Osteocyte (in vitro differentiated cells): ENCODE measurements around the gene A4GNT. TPM values are rescaled to one million over a fixed set of nuclear protein-coding genes. Genes with fewer than 3 reads are reported as not detected.
"Not testable (repeated sequence)": the region's sequence is repeated elsewhere in the genome, so short reads cannot be mapped to it uniquely, and the experiment has no call there.

Experiments used
- DNase-seq: peaks from one replicate; pipeline ENCODE4 v3.0.0; 2021; ENCODE audit warnings: mixed read lengths; ENCODE audit not compliant: unreplicated experiment; ENCODE audit errors: extremely low spot score
- H3K27ac Mint-ChIP-seq: one replicate; pipeline ENCODE4 v1.8.0; 2021; ENCODE audit warnings: mild to moderate bottlenecking, mixed read lengths; ENCODE audit not compliant: unreplicated experiment
- H3K27me3 Mint-ChIP-seq: one replicate; pipeline ENCODE4 v1.8.0; 2021; ENCODE audit warnings: mixed read lengths; ENCODE audit not compliant: unreplicated experiment
- H3K36me3 Mint-ChIP-seq: one replicate; pipeline ENCODE4 v1.8.0; 2021; ENCODE audit warnings: mixed read lengths; ENCODE audit not compliant: unreplicated experiment
- H3K4me1 Mint-ChIP-seq: one replicate; pipeline ENCODE4 v1.8.0; 2021; ENCODE audit warnings: mixed read lengths; ENCODE audit not compliant: unreplicated experiment
- H3K4me3 Mint-ChIP-seq: one replicate; pipeline ENCODE4 v1.8.0; 2021; ENCODE audit warnings: mild to moderate bottlenecking, moderate library complexity, mixed read lengths; ENCODE audit not compliant: unreplicated experiment
- H3K9me3 Mint-ChIP-seq: one replicate; pipeline ENCODE4 v1.8.0; 2021; ENCODE audit warnings: mixed read lengths; ENCODE audit not compliant: unreplicated experiment
- CTCF ChIP-seq: fragments of 200-600 bp; sonication (generic); IDR thresholded peaks from 2 replicates; pipeline ENCODE4 v1.5.0; 2021; ENCODE audit warnings: antibody characterized with exemption, mild to moderate bottlenecking, moderate library complexity
- total RNA-seq: library from RNA; stranded (reverse); gene quantifications from 2 replicates; pipeline ENCODE4 v1.2.1, GENCODE V29; 2021

Gene A4GNT
- total RNA-seq, 1 donor from 2014 or later, result not detected

- not testable (repeated sequence) for H3K4me1 Mint-ChIP-seq, H3K9me3 Mint-ChIP-seq, H3K4me3 Mint-ChIP-seq, DNase-seq, H3K27me3 Mint-ChIP-seq, H3K27ac Mint-ChIP-seq
- TF ChIP-seq CTCF, result peak; percentile 21
- H3K36me3 Mint-ChIP-seq, result peaks cover 32% of the 10 kb centered on the region
Measured at GRCh38 chr3:138101351-138101940, 30.7 kb downstream of the A4GNT start.

- no peak for TF ChIP-seq CTCF
- Mint-ChIP-seq H3K9me3 (no peaks in the 10 kb centered on the region), H3K4me1 (no peaks in the 10 kb centered on the region), H3K36me3 (peaks cover 44% of the 10 kb centered on the region), H3K27ac (no peak overlapping the region), H3K4me3 (no peak overlapping the region), H3K27me3 (no peaks in the 10 kb centered on the region)
- no peak for DNase-seq
Measured at GRCh38 chr3:138099417-138099816, 32.8 kb downstream of the A4GNT start.

DNA sequence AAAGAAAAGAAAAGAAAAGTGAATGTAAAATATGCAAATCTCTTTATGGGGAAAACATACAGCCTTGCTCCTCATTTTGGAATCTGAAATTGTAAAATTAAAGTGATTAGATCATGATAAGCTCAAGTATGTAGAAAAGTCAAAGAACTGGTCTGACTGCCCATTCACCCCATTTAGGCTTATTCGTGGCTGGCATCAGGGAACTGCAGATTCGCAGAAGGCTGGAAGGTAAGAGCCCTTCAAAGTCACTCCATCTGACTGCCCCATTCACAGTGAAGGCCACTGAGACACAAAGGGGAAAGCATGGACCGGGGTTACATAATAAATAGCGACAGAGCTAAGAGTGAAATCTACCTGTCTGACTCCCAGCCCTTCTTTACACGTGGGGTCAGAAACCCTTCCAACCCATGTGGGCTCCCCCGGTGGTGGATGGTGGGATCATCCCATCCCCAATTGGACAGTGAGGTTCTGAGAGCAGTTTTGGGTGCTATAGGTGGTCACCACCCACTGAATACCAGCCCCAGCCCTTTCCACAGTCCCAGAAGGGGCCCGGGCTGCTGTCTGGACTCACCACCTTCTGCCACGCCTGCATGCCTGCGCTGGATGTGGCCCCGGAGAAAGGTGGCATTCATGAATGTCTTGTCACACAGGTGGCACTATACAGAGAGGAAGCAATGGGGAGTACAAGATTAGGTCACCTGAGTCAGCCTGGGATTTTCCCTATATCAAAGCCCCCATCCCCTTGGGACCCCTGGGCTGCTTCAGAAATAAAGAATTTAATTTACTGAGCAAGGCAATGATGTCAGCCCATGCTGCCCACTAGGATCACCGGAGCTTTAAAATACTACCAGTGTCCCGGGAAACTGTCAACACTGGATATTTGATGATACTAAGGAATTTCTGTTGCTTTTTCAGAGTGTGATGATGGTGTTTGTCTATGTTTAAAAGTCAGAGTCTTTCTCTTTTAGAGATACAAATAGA is 34.7 kb downstream of the A4GNT start:
- Mint-ChIP-seq H3K9me3 (peaks cover 12% of the 10 kb centered on the region), H3K27me3 (no peaks in the 10 kb centered on the region), H3K36me3 (peaks cover 51% of the 10 kb centered on the region), H3K4me1 (no peaks in the 10 kb centered on the region), H3K27ac (peak overlapping the region; percentile 44), H3K4me3 (no peak overlapping the region)
- no peak for DNase-seq
- peak; percentile 48 for TF ChIP-seq CTCF

- Mint-ChIP-seq H3K36me3 (peaks cover 43% of the 10 kb centered on the region), H3K4me3 (no peak overlapping the region), H3K27me3 (no peaks in the 10 kb centered on the region), H3K27ac (no peak overlapping the region), H3K9me3 (peaks cover 12% of the 10 kb centered on the region), H3K4me1 (peaks cover 7% of the 10 kb centered on the region)
- TF ChIP-seq CTCF, result no peak
- DNase-seq, result no peak
Measured at GRCh38 chr3:138093721-138094120, 38.5 kb downstream of the A4GNT start.

- no peak for TF ChIP-seq CTCF
- no peak overlapping the region for H3K27ac Mint-ChIP-seq
- no peak for DNase-seq
Measured at GRCh38 chr3:138092023-138092422, 40.2 kb downstream of the A4GNT start.

More at GRCh38 chr3:138092023-138092422, 40.2 kb downstream of the A4GNT start:
- Mint-ChIP-seq H3K36me3 (peaks cover 51% of the 10 kb centered on the region), H3K9me3 (peaks cover 12% of the 10 kb centered on the region), H3K27me3 (no peaks in the 10 kb centered on the region), H3K4me3 (no peak overlapping the region), H3K4me1 (peaks cover 7% of the 10 kb centered on the region)
